ENCODE data around the gene STK35. TPM values are rescaled to one million over a fixed set of nuclear protein-coding genes. Genes with fewer than 3 reads are reported as not detected.

Gene STK35
- total and polyA plus RNA-seq, 2 of the 8 experiments (the other 6 are each of a cell fraction or from before 2014, with no cell fraction given): 24.9 to 45.0 TPM

DNA sequence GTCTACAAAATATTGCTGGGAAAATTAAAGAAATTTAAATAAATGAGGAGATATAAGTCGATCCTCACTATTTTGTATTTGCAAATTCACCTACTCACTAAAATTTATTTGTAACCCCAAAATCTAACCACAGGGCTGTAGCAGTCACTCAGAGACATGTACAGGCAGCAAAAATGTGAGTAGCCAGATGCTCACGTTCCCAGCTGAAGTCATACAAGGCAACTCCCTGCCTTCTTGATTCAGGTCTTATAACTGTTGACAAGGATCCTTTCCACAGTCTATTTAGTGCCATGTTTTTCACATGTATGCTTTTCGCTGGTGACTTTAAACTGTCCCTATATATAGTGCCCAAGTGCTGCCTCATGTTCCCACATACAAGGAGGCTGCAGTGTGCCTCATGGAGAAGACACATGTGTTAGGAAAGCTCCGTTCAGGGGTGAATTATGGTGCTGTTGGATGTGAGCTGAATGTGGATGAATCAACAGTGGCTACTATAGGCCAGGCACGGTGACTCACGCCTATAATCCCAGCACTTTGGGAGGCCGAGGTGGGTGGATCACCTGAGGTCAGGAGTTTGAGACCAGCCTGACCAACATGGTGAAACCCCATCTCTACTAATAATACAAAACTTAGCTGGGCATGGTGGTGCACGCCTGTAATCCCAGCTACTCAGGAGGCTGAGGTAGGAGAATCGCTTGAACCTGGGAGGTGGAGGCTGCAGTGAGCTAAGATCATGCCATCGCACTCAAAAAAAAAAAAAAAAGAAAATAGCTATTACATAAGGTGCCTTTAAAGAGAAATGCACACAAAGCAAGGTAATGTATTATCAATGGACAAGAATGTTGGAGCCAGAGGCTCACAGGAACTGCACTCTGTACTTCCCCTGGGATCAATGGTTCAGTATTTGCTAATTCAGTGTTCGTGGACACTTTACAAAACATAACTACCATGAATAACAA is 55.3 kb downstream of the STK35 start:
- no peak overlapping the region for H3K27ac ChIP-seq (ENCODE audit: low read depth, low read length)
- no peak overlapping the region for H3K4me2 ChIP-seq (ENCODE audit: insufficient read depth in 1 of 2, low read depth in 2 of 2, low read length in 2 of 2)
- no peak overlapping the region for H4K5ac ChIP-seq (ENCODE audit: insufficient read length, low read depth, low read length)
- no peak overlapping the region for H3K4ac ChIP-seq (replicated peaks; ENCODE audit: insufficient read length, low read depth, low read length)
- no peak overlapping the region for H3K23ac ChIP-seq (ENCODE audit: insufficient read length)
- no peaks in the 10 kb centered on the region for H3K4me1 ChIP-seq (replicated peaks in 1 of 4; ENCODE audit: control insufficient read depth in 3 of 4, insufficient read depth in 4 of 4, low read length in 3 of 4)
- no peak overlapping the region for H3K4me3 ChIP-seq (ENCODE audit: extremely low read depth in 1 of 4, insufficient read depth in 2 of 4, low read depth in 3 of 4, low read length in 4 of 4)
- H2AFZ ChIP-seq (ENCODE audit: low read length): no peak overlapping the region
- no peaks in the 10 kb centered on the region for H3K9me3 ChIP-seq (ENCODE audit: insufficient read depth in 2 of 2, low read depth in 1 of 2, low read length in 1 of 2)
- no peak for FAIRE-seq
- no peak overlapping the region for H3K14ac ChIP-seq (ENCODE audit: insufficient read length)
- no peak for DNase-seq (ENCODE audit: low read depth in 1 of 2, low spot score in 2 of 2)
- H3K18ac ChIP-seq (ENCODE audit: extremely low read depth, low read length): no peak overlapping the region
- H2BK5ac ChIP-seq (ENCODE audit: low read depth, low read length): no peak overlapping the region
- ChIA-PET CTCF (ENCODE audit: partially characterized antibody) (interaction anchor here (0.5 to 3.2 kb wide), 5 partner anchors 10 to 458 kb away, joined by 3 to 12 read pairs (median 3); no protein-coding TSS in a partner anchor), POLR2A (ENCODE audit: partially characterized antibody) (no interaction called here)
- no peaks in the 10 kb centered on the region for H4K20me1 ChIP-seq (replicated peaks in 1 of 2; ENCODE audit: control insufficient read depth in 1 of 2, insufficient read depth in 2 of 2, low read length in 2 of 2)
- H2BK15ac ChIP-seq (ENCODE audit: low read length): no peak overlapping the region
- H2BK120ac ChIP-seq (replicated peaks; ENCODE audit: low read depth, low read length): no peak overlapping the region
- H3K27me3 ChIP-seq (replicated peaks in 1 of 4; ENCODE audit: control insufficient read depth in 3 of 4, extremely low read depth in 1 of 4, insufficient read depth in 3 of 4, low read length in 3 of 4): no peaks in the 10 kb centered on the region
- no peak overlapping the region for H2AK5ac ChIP-seq (ENCODE audit: low read depth, low read length)
- H3K9ac ChIP-seq (replicated peaks in 1 of 4; ENCODE audit: extremely low read depth in 1 of 4, low read depth in 3 of 4, low read length in 3 of 4): no peak overlapping the region
- H3K79me1 ChIP-seq (ENCODE audit: low read depth, low read length): no peaks in the 10 kb centered on the region
- no peak overlapping the region for H4K8ac ChIP-seq (ENCODE audit: extremely low read depth, insufficient read depth, low read length)
- H2BK12ac ChIP-seq (ENCODE audit: low read depth, low read length): no peak overlapping the region
- WGBS, 2 experiments (ENCODE audit: extremely low coverage in 1 of 2, insufficient coverage in 1 of 2, insufficient read length in 1 of 2, insufficient replicate concordance in 2 of 2, low coverage in 1 of 2, low lambda C conversion rate in 2 of 2, missing lambda C conversion rate in 1 of 2): 89% methylated on average over 10 of the region's 11 CpGs; no CpG with 5 or more reads in 1 of the 2 experiments
- H2BK20ac ChIP-seq (ENCODE audit: low read length): no peak overlapping the region
- no peak overlapping the region for H3K56ac ChIP-seq (replicated peaks; ENCODE audit: insufficient read length, low read depth, low read length)
- no peaks in the 10 kb centered on the region for H3K23me2 ChIP-seq (ENCODE audit: low read depth, low read length)
- no peaks in the 10 kb centered on the region for H3K36me3 ChIP-seq (ENCODE audit: control insufficient read depth in 2 of 4, insufficient read depth in 4 of 4, low read length in 3 of 4)
- H3K79me2 ChIP-seq (ENCODE audit: control insufficient read depth in 1 of 2, insufficient read depth in 2 of 2, low read length in 2 of 2): no peaks in the 10 kb centered on the region
- H4K91ac ChIP-seq (replicated peaks; ENCODE audit: insufficient read length, low read length): no peak overlapping the region
- TF ChIP-seq TAF7 (optimal IDR thresholded peaks at IDR 0.05; ENCODE audit: borderline replicate concordance, low read depth, low read length) (no peak), CTBP2 (IDR thresholded peaks at IDR 0.05; ENCODE audit: borderline replicate concordance, insufficient read depth, insufficient read length, low read length) (no peak), EZH2 (IDR thresholded peaks at IDR 0.05; ENCODE audit: low read depth, low read length, severe bottlenecking) (no peak), BCL11A (IDR thresholded peaks at IDR 0.05; ENCODE audit: low read depth in 2 of 2, low read length in 2 of 2) (no peak), BACH1 (IDR thresholded peaks at IDR 0.05; ENCODE audit: low read length) (no peak), YY1 (IDR thresholded peaks at IDR 0.05; ENCODE audit: low read depth, low read length) (no peak), CBX5 (IDR thresholded peaks at IDR 0.05; ENCODE audit: low read depth, low read length) (no peak), POLR2AphosphoS5 (IDR thresholded peaks at IDR 0.05; ENCODE audit: low read depth, low read length) (no peak)
- TF ChIP-seq, protein P1, sequence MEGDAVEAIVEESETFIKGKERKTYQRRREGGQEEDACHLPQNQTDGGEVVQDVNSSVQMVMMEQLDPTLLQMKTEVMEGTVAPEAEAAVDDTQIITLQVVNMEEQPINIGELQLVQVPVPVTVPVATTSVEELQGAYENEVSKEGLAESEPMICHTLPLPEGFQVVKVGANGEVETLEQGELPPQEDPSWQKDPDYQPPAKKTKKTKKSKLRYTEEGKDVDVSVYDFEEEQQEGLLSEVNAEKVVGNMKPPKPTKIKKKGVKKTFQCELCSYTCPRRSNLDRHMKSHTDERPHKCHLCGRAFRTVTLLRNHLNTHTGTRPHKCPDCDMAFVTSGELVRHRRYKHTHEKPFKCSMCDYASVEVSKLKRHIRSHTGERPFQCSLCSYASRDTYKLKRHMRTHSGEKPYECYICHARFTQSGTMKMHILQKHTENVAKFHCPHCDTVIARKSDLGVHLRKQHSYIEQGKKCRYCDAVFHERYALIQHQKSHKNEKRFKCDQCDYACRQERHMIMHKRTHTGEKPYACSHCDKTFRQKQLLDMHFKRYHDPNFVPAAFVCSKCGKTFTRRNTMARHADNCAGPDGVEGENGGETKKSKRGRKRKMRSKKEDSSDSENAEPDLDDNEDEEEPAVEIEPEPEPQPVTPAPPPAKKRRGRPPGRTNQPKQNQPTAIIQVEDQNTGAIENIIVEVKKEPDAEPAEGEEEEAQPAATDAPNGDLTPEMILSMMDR (IDR thresholded peaks at IDR 0.05; ENCODE audit: control extremely low read depth in 1 of 3, insufficient read depth in 1 of 3, low read depth in 1 of 3, low read length in 3 of 3): no peak
